Common myeloid progenitor, CD34-positive (primary cell): Measurements from ENCODE around the gene SLC9A5.

Source experiments
- CTCF ChIA-PET: fragments of 350-600 bp; sonication (Branson Sonifier 250); formaldehyde crosslinking; loops from one replicate; lab custom pipeline; 2021; ENCODE audit warnings: antibody characterized with exemption; lab: Charles Lee
- POLR2A ChIA-PET: fragments of 350-600 bp; sonication (Branson Sonifier 250); formaldehyde crosslinking; loops from one replicate; lab custom pipeline; 2021; ENCODE audit warnings: antibody characterized with exemption; lab: Charles Lee
- DNase-seq, 3 donors: peaks; one replicate each; pipeline versions ENCODE4 v3.0.0 to v3.0.0-alpha.2; 2013
- H3K27ac ChIP-seq, 2 experiments: 1 replicate in 1 of 2; 2 replicates in 1 of 2; pipeline ENCODE4 v1.7.0; 2013; ENCODE audit warnings: inconsistent platforms in 2 of 2, low read length in 2 of 2, mild to moderate bottlenecking in 2 of 2, low read depth in 1 of 2, moderate library complexity in 1 of 2; ENCODE audit not compliant: severe bottlenecking in 2 of 2, insufficient read depth in 1 of 2, poor library complexity in 1 of 2
- H3K27me3 ChIP-seq, 5 experiments: replicated peaks in 2 of 5; 1 replicate in 3 of 5; 2 replicates in 2 of 5; pipeline versions ENCODE4 v1.6.1 to v1.7.0; 2013; ENCODE audit warnings: low read length in 4 of 5, mild to moderate bottlenecking in 2 of 5, moderate library complexity in 2 of 5, inconsistent platforms in 1 of 5; ENCODE audit not compliant: insufficient read depth in 5 of 5, control insufficient read depth in 4 of 5
- H3K36me3 ChIP-seq, 4 experiments: 1 replicate in 2 of 4; 2 replicates in 2 of 4; pipeline versions ENCODE4 v1.6.1 to v1.7.0; 2013; ENCODE audit warnings: low read length in 3 of 4, control low read depth in 1 of 4, mild to moderate bottlenecking in 1 of 4; ENCODE audit not compliant: control insufficient read depth in 4 of 4, insufficient read depth in 4 of 4
- H3K4me1 ChIP-seq, 4 experiments: 1 replicate in 3 of 4; 2 replicates in 1 of 4; pipeline versions ENCODE4 v1.6.1 to v1.7.1; 2013; ENCODE audit warnings: low read length in 3 of 4, mild to moderate bottlenecking in 3 of 4, control low read depth in 1 of 4, inconsistent platforms in 1 of 4, moderate library complexity in 1 of 4; ENCODE audit not compliant: control insufficient read depth in 4 of 4, insufficient read depth in 4 of 4; ENCODE audit errors: control extremely low read depth in 1 of 4
- H3K4me3 ChIP-seq, 7 experiments: 1 replicate in 4 of 7; 2 replicates in 3 of 7; pipeline versions ENCODE4 v1.5.1 to v1.7.0; 2013; ENCODE audit warnings: mild to moderate bottlenecking in 7 of 7, low read length in 6 of 7, moderate library complexity in 6 of 7, inconsistent platforms in 2 of 7, low read depth in 2 of 7, control low read depth in 1 of 7; ENCODE audit not compliant: insufficient read depth in 4 of 7, control insufficient read depth in 1 of 7; ENCODE audit errors: extremely low read depth in 1 of 7
- H3K9me3 ChIP-seq, 5 experiments: 1 replicate in 4 of 5; 2 replicates in 1 of 5; pipeline versions ENCODE4 v1.6.1 to v1.7.1; 2013; ENCODE audit warnings: low read length in 4 of 5, mild to moderate bottlenecking in 2 of 5, inconsistent platforms in 1 of 5, low read depth in 1 of 5, moderate library complexity in 1 of 5; ENCODE audit not compliant: control insufficient read depth in 4 of 5, insufficient read depth in 2 of 5; ENCODE audit errors: control extremely low read depth in 1 of 5
- WGBS: methylation state at CpG from one replicate; pipeline ENCODE4 v1.1.5; 2013; ENCODE audit not compliant: insufficient coverage; 5-methylcytosine and 5-hydroxymethylcytosine counted together

The SLC9A5 gene

GRCh38 chr16:67283039-67283825 is 34.5 kb downstream of the SLC9A5 start:
- Histone ChIP-seq H3K4me1 (peaks cover 0 to 14% (median 8%) of the 10 kb centered on the region in 4 experiments), H3K27me3 (no peaks in the 10 kb centered on the region), H3K27ac (no peak overlapping the region), H3K9me3 (no peaks in the 10 kb centered on the region), H3K36me3 (peaks cover 0 to 13% (median 5%) of the 10 kb centered on the region in 4 experiments), H3K4me3 (no peak overlapping the region)
- ChIA-PET POLR2A (no interaction called here), CTCF (interaction anchor here (1.3 kb wide), 1 partner anchor 23 kb away, joined by 3 read pairs; no protein-coding TSS in a partner anchor)
- WGBS, result 98% methylated on average over 7 of the region's 7 CpGs
- no peak for DNase-seq

DNA sequence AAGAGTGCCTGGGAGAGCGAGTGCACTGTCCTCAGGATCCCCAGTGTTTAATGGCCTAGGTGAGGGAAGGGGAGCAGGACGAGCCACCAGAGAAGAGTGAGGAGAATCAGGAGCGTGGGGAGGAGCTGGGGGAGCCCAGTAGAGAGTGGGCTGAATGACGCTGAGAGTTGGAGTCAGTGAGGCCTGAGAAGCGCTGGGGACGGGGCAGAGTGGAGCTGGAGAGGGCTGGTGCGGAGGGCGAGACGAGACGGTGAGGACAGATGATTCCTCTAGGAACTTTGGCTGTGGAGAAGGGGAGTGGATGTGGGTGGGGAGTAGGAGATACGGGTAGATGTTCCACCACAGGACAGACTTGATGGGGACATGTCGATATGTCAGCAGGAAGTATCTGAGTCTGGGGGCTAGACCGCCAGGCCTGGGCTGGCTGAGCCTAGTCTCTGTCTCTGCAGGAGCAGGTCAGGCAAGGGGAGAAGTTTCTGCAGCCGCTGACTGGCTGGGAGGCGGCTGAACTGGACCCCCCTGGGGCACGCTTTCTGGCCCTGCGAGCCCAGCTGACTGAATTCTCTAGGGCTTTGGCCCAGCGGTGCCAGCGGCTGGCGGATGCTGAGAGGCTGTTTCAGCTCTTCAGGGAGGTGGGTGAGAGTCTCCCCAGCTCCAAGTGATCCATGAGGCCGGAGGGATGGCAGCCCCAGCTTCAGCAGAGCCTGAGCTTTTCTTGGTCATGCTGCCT is 35.2 kb downstream of the SLC9A5 start:
- ChIA-PET POLR2A (interaction anchor here (0.8 kb wide), 1 partner anchor 47 kb away, joined by 3 read pairs; no protein-coding TSS in a partner anchor), CTCF (interaction anchor here (1.0 to 2.2 kb wide), 4 partner anchors 11 to 47 kb away, joined by 3 to 7 read pairs (median 4); no protein-coding TSS in a partner anchor)
- over 99% methylated on average over 18 of the region's 21 CpGs for WGBS
- H3K4me3 ChIP-seq, result no peak overlapping the region
- no peak overlapping the region for H3K27ac ChIP-seq
- no peaks in the 10 kb centered on the region for H3K9me3 ChIP-seq
- no peaks in the 10 kb centered on the region for H3K27me3 ChIP-seq
- peaks cover 0 to 8% (median 1%) of the 10 kb centered on the region in 4 experiments for H3K4me1 ChIP-seq
- no peak for DNase-seq
- peaks cover 0 to 13% (median 5%) of the 10 kb centered on the region in 4 experiments for H3K36me3 ChIP-seq

GRCh38 chr16:67284699-67285646 is 36.2 kb downstream of the SLC9A5 start:
- DNase-seq, result no peak
- H3K4me1 ChIP-seq, result peaks cover 0 to 6% (median 5%) of the 10 kb centered on the region in 4 experiments
- no peak overlapping the region for H3K27ac ChIP-seq
- no peak overlapping the region for H3K4me3 ChIP-seq
- ChIA-PET POLR2A (interaction anchor here (0.8 kb wide), 1 partner anchor 46 kb away, joined by 3 read pairs; no protein-coding TSS in a partner anchor), CTCF (interaction anchor here (0.9 to 2.2 kb wide), 7 partner anchors 10 to 66 kb away, joined by 3 to 7 read pairs (median 5); partner anchors contain the start of genes KCTD19 and LRRC36)
- no peaks in the 10 kb centered on the region for H3K9me3 ChIP-seq
- peaks cover 0 to 13% (median 5%) of the 10 kb centered on the region in 4 experiments for H3K36me3 ChIP-seq
- no peaks in the 10 kb centered on the region for H3K27me3 ChIP-seq
- 94% methylated on average over 33 of the region's 34 CpGs for WGBS

GRCh38 chr16:67286441-67287235 is 37.9 kb downstream of the SLC9A5 start:
- WGBS, result 97% methylated on average over 25 of the region's 28 CpGs
- no peak overlapping the region for H3K27ac ChIP-seq
- POLR2A ChIA-PET, result no interaction called here
- H3K36me3 ChIP-seq, result peaks cover 0 to 13% (median 3%) of the 10 kb centered on the region in 4 experiments
- no peaks in the 10 kb centered on the region for H3K27me3 ChIP-seq
- H3K4me1 ChIP-seq, result peaks cover 0 to 15% (median 12%) of the 10 kb centered on the region in 4 experiments
- no peaks in the 10 kb centered on the region for H3K9me3 ChIP-seq
- no peak for DNase-seq
- CTCF ChIA-PET, result interaction anchor here (1.0 to 2.1 kb wide), 6 partner anchors 21 to 104 kb away, joined by 3 to 7 read pairs (median 4); no protein-coding TSS in a partner anchor
- H3K4me3 ChIP-seq, result no peak overlapping the region

- DNase-seq, result no peak
- no peak overlapping the region for H3K27ac ChIP-seq
- peaks cover 0 to 11% (median 2%) of the 10 kb centered on the region in 4 experiments for H3K36me3 ChIP-seq
- 99% methylated on average over 7 of the region's 14 CpGs for WGBS
- ChIA-PET POLR2A (no interaction called here), CTCF (interaction anchor here (0.7 to 1.6 kb wide), 5 partner anchors 9 to 64 kb away, joined by 3 to 4 read pairs (median 3); partner anchors contain the start of genes KCTD19 and LRRC36)
- H3K9me3 ChIP-seq, result no peaks in the 10 kb centered on the region
- H3K27me3 ChIP-seq, result no peaks in the 10 kb centered on the region
- no peak overlapping the region for H3K4me3 ChIP-seq
- H3K4me1 ChIP-seq, result peaks cover 0 to 15% (median 12%) of the 10 kb centered on the region in 4 experiments
These were observed 39.2 kb downstream of the SLC9A5 start for GRCh38 chr16:67287960-67288359.
